Fibroblast of the aortic adventitia (primary cell): ENCODE data around the gene CDX2. TPM values are rescaled to one million over a fixed set of nuclear protein-coding genes. Genes with fewer than 3 reads are reported as not detected.

Experiments
- DNase-seq: peaks from one replicate; pipeline ENCODE4 v3.0.0-alpha.2; 2010; ENCODE audit warnings: low read depth
- H3K4me3 ChIP-seq: 2 replicates; pipeline ENCODE4 v1.5.1; 2011; ENCODE audit warnings: low read depth, mild to moderate bottlenecking, control low read depth, low read length, moderate library complexity
- CTCF ChIP-seq: IDR thresholded peaks from 2 replicates; pipeline ENCODE4 v1.5.1; 2011; ENCODE audit warnings: mild to moderate bottlenecking, low read length, control low read depth, inconsistent platforms; ENCODE audit not compliant: insufficient read depth
- total RNA-seq: library from RNA; depleted of rRNA; stranded (reverse); fragments of >200 nt; gene quantifications from 2 replicates; pipeline ENCODE4 v1.2.3, GENCODE V29; 2012; ENCODE audit warnings: low replicate concordance

Gene CDX2
- total RNA-seq, 1 donor = not detected

GRCh38 chr13:27928353-27928804, 40.7 kb downstream of the CDX2 start:
- no peak for DNase-seq
- TF ChIP-seq CTCF = no peak
- no peak overlapping the region for H3K4me3 ChIP-seq

GRCh38 chr13:27927444-27928352, 41.4 kb downstream of the CDX2 start:
- no peak overlapping the region for H3K4me3 ChIP-seq
- TF ChIP-seq CTCF = no peak
- no peak for DNase-seq

DNA sequence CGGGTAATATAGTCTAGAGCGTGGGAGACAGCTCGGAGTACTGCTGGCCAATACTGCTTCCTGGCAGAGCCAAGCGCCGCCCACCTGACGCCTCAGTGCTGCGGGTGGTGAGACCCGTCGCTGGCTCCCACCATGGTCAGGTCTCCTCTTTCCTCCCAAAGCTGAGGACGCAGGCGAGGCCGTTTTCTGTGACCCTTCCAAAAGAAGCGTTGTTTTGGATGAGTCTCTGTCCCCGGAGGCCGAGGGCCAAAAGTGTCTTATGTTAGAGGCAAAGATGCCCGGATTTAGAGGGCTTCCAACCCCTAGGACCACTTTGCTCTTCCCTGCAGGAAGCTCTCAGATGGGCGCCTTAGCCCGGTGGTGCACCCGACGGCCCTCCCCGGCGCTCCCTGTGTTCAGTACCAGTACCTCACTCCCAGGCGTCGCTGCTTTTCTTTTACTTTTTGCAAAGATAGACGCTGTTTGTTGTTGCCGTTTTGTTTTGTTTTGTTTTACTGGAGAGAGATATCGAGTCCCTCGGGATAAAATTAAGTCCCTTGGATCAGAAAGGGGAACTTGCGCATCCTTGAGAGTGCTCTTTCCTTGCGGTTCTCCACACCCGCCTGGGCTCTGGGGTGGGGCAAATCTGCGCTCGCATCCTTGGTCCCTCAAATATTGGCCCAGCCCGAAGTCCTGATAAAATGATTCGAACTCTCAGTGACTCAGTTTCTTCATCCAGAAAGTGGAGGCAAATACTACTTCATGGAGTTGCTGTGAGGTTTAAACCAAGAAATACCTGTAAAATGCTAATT, 42.3 kb downstream of the CDX2 start:
- TF ChIP-seq CTCF = no peak
- H3K4me3 ChIP-seq = no peak overlapping the region

GRCh38 chr13:27925220-27925991, 43.7 kb downstream of the CDX2 start:
- no peak for DNase-seq
- H3K4me3 ChIP-seq = no peak overlapping the region
- no peak for TF ChIP-seq CTCF

More for the DNA sequence above, 42.3 kb downstream of the CDX2 start:
- no peak for DNase-seq

DNA sequence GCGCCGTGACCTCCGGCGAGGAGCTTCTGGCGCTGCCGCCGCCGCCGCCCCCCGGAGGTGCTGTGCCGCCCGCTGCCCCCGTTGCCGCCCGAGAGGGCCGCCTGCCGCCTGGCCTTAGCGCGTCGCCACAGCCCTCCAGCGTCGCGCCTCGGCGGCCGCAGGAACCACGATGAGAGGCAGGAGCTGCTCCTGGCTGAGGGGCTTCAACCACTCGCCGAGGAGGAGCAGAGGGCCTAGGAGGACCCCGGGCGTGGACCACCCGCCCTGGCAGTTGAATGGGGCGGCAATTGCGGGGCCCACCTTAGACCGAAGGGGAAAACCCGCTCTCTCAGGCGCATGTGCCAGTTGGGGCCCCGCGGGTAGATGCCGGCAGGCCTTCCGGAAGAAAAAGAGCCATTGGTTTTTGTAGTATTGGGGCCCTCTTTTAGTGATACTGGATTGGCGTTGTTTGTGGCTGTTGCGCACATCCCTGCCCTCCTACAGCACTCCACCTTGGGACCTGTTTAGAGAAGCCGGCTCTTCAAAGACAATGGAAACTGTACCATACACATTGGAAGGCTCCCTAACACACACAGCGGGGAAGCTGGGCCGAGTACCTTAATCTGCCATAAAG, 44.5 kb downstream of the CDX2 start:
- no peak for DNase-seq
- no peak overlapping the region for H3K4me3 ChIP-seq
- TF ChIP-seq CTCF = no peak
